Caco-2 (cell line): ENCODE data around the gene CRAT. TPM values are rescaled to one million over a fixed set of nuclear protein-coding genes. Genes with fewer than 3 reads are reported as not detected.

Experiments used
- BruUV-seq: library from RNA; stranded (reverse); fragments of 400-500 nt; replicated peaks from 2 replicates; lab custom pipeline; 2021; lab: Mats Ljungman, UMichigan
- CTCF ChIA-PET: fragments of 300-600 bp; sonication (Branson Sonifier 250); formaldehyde crosslinking; loops from one replicate; lab custom pipeline; 2022; ENCODE audit warnings: antibody characterized with exemption; lab: Charles Lee
- POLR2A ChIA-PET: fragments of 300-600 bp; sonication (Branson Sonifier 250); formaldehyde crosslinking; loops from one replicate; lab custom pipeline; 2022; ENCODE audit warnings: antibody characterized with exemption; lab: Charles Lee
- DNase-seq, 2 experiments: peaks; one replicate each; pipeline versions ENCODE4 v3.0.0 to v3.0.0-alpha.2; 2020 to 2022
- H3K27me3 ChIP-seq: replicated peaks from 2 replicates; pipeline ENCODE4 v1.6.0; 2011; ENCODE audit warnings: low read length; ENCODE audit not compliant: control insufficient read depth, insufficient read depth
- H3K36me3 ChIP-seq: 2 replicates; pipeline ENCODE4 v1.5.1; 2011; ENCODE audit warnings: low read length; ENCODE audit not compliant: control insufficient read depth, insufficient read depth
- H3K4me1 ChIP-seq: fragments of 250-450 bp; sonication (Bioruptor Pico); 2 replicates; pipeline ENCODE4 v1.5.1; 2020; ENCODE audit warnings: mild to moderate bottlenecking
- H3K4me3 ChIP-seq: 2 replicates; pipeline ENCODE4 v1.5.1; 2011; ENCODE audit warnings: low read depth, mild to moderate bottlenecking, control low read depth, low read length
- H3K9me3 ChIP-seq: fragments of 250-450 bp; sonication (Bioruptor Pico); 2 replicates; pipeline ENCODE4 v1.5.1; 2020; ENCODE audit warnings: mild to moderate bottlenecking, moderate library complexity
- H3K27ac Mint-ChIP-seq: one replicate; pipeline ENCODE4 v1.8.0; 2022; ENCODE audit warnings: mixed read lengths; ENCODE audit not compliant: unreplicated experiment
- H3K27me3 Mint-ChIP-seq: one replicate; pipeline ENCODE4 v1.8.0; 2022; ENCODE audit warnings: mixed read lengths; ENCODE audit not compliant: insufficient read depth, unreplicated experiment
- H3K36me3 Mint-ChIP-seq: one replicate; pipeline ENCODE4 v1.8.0; 2022; ENCODE audit warnings: mild to moderate bottlenecking, mixed read lengths; ENCODE audit not compliant: insufficient read depth, unreplicated experiment
- H3K4me1 Mint-ChIP-seq: one replicate; pipeline ENCODE4 v1.8.0; 2022; ENCODE audit warnings: low read depth, mixed read lengths; ENCODE audit not compliant: unreplicated experiment
- H3K4me3 Mint-ChIP-seq: one replicate; pipeline ENCODE4 v1.8.0; 2022; ENCODE audit warnings: mild to moderate bottlenecking, moderate library complexity, mixed read lengths; ENCODE audit not compliant: unreplicated experiment
- H3K9me3 Mint-ChIP-seq: one replicate; pipeline ENCODE4 v1.8.0; 2022; ENCODE audit warnings: mixed read lengths; ENCODE audit not compliant: unreplicated experiment
- intact Hi-C: fragments of 100-400 bp; cut with micrococcal nuclease; formaldehyde crosslinking; loops from one replicate; pipeline ENCODE4 v1.10.0; 2022; ENCODE audit not compliant: unreplicated experiment
- total RNA-seq: library from RNA; stranded (reverse); gene quantifications from 2 replicates; pipeline ENCODE4 v1.2.3, GENCODE V29; 2022
- TF ChIP-seq, protein P1 (sequence below), 2 experiments: fragments of 200-600 bp in 1 of 2; IDR thresholded peaks; 1 replicate in 1 of 2; 2 replicates in 1 of 2; pipeline versions ENCODE4 v1.5.1 to v1.8.0; 2011 to 2022; ENCODE audit warnings: antibody characterized with exemption in 1 of 2, control low read depth in 1 of 2, inconsistent platforms in 1 of 2, low read depth in 1 of 2, low read length in 1 of 2, mild to moderate bottlenecking in 1 of 2, moderate library complexity in 1 of 2; ENCODE audit not compliant: insufficient read depth in 1 of 2, severe bottlenecking in 1 of 2, unreplicated experiment in 1 of 2

Gene CRAT
- total RNA-seq, 1 experiment from 2014 or later: 20.7 TPM

DNA sequence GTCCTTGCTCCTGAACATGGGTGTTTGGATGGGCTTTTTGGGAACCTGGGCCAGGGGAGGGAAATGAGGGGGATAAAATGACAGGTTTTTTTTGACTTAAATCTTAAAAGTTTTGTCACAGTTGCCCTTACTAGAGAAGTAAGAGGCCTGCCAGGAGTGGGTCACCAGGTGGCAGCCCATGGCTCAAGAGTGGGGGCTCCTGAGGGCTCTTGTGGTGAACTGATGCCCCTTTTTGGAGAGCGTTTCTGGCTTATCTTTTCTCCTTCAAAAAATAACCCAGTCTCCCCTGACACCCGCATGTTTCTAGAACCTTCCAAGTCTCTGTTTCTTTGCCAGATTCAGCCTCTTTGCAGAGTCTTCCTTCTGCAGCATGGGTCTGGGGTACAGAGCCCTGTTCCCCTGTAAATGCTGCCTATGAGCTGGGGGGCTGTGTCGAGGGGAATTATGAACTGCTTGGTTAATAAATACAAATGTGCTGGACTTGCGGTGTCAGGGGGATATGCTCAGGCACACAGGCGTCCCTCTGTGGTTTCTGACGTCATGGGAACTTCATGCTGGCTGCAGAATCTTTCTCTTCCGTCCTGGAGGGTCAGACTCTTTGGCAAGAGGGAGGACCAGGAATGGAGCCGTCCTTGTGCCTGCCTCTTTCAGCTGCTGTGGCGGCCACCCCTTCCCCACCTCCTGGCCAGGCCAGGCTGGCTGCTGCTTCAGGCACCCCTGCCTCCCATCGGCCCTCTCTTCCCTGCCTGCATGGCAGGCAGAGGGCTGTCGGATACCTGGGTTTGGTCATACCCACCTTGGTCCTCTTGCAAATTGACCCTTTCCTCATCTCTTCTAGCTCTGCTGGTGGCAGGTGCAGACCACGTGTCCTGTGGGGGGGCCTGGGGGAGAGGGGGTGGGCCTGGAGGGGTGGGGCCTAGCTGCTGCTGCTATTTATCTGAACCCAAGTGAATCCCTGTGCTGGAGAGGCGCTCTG lies 30.8 kb upstream of the CRAT start:
- peaks cover 34% of the 10 kb centered on the region for H3K4me1 Mint-ChIP-seq
- TF ChIP-seq, protein P1, sequence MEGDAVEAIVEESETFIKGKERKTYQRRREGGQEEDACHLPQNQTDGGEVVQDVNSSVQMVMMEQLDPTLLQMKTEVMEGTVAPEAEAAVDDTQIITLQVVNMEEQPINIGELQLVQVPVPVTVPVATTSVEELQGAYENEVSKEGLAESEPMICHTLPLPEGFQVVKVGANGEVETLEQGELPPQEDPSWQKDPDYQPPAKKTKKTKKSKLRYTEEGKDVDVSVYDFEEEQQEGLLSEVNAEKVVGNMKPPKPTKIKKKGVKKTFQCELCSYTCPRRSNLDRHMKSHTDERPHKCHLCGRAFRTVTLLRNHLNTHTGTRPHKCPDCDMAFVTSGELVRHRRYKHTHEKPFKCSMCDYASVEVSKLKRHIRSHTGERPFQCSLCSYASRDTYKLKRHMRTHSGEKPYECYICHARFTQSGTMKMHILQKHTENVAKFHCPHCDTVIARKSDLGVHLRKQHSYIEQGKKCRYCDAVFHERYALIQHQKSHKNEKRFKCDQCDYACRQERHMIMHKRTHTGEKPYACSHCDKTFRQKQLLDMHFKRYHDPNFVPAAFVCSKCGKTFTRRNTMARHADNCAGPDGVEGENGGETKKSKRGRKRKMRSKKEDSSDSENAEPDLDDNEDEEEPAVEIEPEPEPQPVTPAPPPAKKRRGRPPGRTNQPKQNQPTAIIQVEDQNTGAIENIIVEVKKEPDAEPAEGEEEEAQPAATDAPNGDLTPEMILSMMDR (IDR thresholded peaks at IDR 0.05; ENCODE audit: insufficient read depth in 1 of 2, low read depth in 1 of 2, low read length in 1 of 2, severe bottlenecking in 1 of 2, unreplicated experiment in 1 of 2): no peak

DNA sequence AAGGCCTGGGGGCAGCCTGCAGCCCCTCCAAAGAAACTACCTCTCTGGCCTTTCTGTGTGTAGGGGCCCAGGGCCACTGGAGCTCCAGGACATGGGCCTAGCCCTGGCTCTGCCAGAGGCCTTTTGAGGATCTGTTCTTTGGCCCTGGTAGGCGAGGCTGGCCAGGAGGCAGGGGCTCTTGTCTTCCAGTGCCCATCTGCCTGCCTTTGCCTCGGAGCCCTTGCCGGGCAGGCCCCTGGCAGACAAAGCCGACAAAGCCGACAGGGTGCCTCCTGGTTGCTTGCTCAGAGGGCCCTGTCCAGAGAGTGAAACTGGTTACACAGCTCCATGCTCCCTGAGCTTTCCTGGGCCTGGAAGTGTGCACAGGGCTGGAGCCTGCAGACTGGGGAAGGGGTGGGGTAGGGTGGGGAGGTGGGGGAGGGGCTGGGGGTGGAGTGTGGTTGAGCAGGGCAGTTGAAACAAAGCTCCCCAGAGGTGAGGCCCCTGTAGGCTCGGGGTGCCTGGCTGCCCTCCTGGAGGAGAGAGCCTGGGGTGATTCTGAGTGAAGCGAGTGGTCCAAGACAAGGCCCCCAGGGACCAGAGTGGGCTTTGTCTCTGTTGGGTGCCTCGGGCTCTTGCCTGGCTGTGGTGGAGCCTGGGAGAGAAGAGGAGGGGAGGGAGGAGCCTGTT lies 29.9 kb upstream of the CRAT start:
- Mint-ChIP-seq H3K9me3 (no peaks in the 10 kb centered on the region), H3K4me1 (peaks cover 29% of the 10 kb centered on the region), H3K27me3 (no peaks in the 10 kb centered on the region), H3K36me3 (peaks cover 42% of the 10 kb centered on the region), H3K4me3 (peak overlapping the region; percentile 64), H3K27ac (peak overlapping the region; percentile 95)
- BruUV-seq: no TSS peak
- peak in 1 of 2 experiments; percentile 61 for DNase-seq
- ChIA-PET CTCF (interaction anchor here (0.6 to 2.6 kb wide), 8 partner anchors 9 to 642 kb away, joined by 3 to 8 read pairs (median 6); partner anchors contain the start of gene IER5L), POLR2A (no interaction called here)
- no peaks in the 10 kb centered on the region for H3K27me3 ChIP-seq
- TF ChIP-seq, protein P1 (IDR thresholded peaks at IDR 0.05; ENCODE audit: insufficient read depth in 1 of 2, low read depth in 1 of 2, low read length in 1 of 2, severe bottlenecking in 1 of 2, unreplicated experiment in 1 of 2): no peak
- peaks cover 56% of the 10 kb centered on the region for H3K4me1 ChIP-seq
- peaks cover 5% of the 10 kb centered on the region for H3K36me3 ChIP-seq
- intact Hi-C loops: no loop called here
- H3K4me3 ChIP-seq: peak overlapping the region; percentile 21
- H3K9me3 ChIP-seq: no peaks in the 10 kb centered on the region

More for the DNA sequence above, 30.8 kb upstream of the CRAT start:
- CTCF ChIA-PET: interaction anchor here (0.6 to 2.6 kb wide), 8 partner anchors 10 to 586 kb away, joined by 3 to 23 read pairs (median 6); no protein-coding TSS in a partner anchor
- no peak for DNase-seq
- no peaks in the 10 kb centered on the region for H3K27me3 ChIP-seq
- peaks cover 5% of the 10 kb centered on the region for H3K36me3 ChIP-seq
- H3K27me3 Mint-ChIP-seq: no peaks in the 10 kb centered on the region
- H3K4me1 ChIP-seq: peaks cover 65% of the 10 kb centered on the region
- intact Hi-C loops: loop anchor here (2.0 kb wide), 1 partner anchor 25 kb away; no protein-coding TSS in a partner anchor
- no peaks in the 10 kb centered on the region for H3K9me3 Mint-ChIP-seq
- BruUV-seq: no TSS peak
- POLR2A ChIA-PET: no interaction called here
- peaks cover 47% of the 10 kb centered on the region for H3K36me3 Mint-ChIP-seq
- H3K27ac Mint-ChIP-seq: peak overlapping the region; percentile 95
- no peak overlapping the region; the same call in 1 of the 2 replicates for H3K4me3 ChIP-seq
- no peaks in the 10 kb centered on the region for H3K9me3 ChIP-seq
- peak overlapping the region; percentile 64 for H3K4me3 Mint-ChIP-seq

DNA sequence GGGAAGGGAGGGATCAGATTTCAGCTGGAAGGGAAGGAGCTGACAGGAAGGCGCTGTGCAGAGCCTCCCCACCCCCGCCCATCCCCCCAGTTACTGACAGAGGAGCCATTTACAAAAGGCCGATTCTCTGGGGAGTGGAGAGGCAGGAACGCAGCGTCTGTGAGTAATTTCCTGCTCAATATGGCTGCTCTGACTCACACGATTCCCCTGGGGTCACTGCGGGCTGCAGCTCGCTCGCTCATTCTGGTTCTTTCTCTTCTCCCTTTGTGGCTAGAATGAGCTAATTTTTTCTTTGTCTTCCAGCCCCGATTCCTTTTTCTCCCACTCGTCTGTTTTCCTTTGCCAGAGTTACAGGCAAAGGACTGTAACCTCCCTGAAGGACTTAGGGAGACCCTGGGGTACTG lies 29.4 kb upstream of the CRAT start:
- peaks cover 5% of the 10 kb centered on the region for H3K36me3 ChIP-seq
- H3K9me3 Mint-ChIP-seq: no peaks in the 10 kb centered on the region
- BruUV-seq: TSS peak; percentile 71
- intact Hi-C loops: loop anchor here (1.0 to 2.0 kb wide), 2 partner anchors 35 to 471 kb away; no protein-coding TSS in a partner anchor
- H3K27me3 Mint-ChIP-seq: no peaks in the 10 kb centered on the region
- TF ChIP-seq, protein P1 (IDR thresholded peaks at IDR 0.05; ENCODE audit: insufficient read depth in 1 of 2, low read depth in 1 of 2, low read length in 1 of 2, severe bottlenecking in 1 of 2, unreplicated experiment in 1 of 2): peak in 1 of 2 experiments; percentile 0
- peak overlapping the region; percentile 95 for H3K27ac Mint-ChIP-seq
- ChIA-PET POLR2A (interaction anchor here (0.6 to 0.9 kb wide), 3 partner anchors 235 to 1175 kb away, joined by 3 read pairs; no protein-coding TSS in a partner anchor), CTCF (interaction anchor here (0.6 to 2.6 kb wide), 8 partner anchors 8 to 643 kb away, joined by 3 to 8 read pairs (median 6); partner anchors contain the start of gene IER5L)
- DNase-seq: peak; percentile 41 to 85
- H3K4me3 ChIP-seq: peak overlapping the region; percentile 21
- peak overlapping the region; percentile 64 for H3K4me3 Mint-ChIP-seq
- H3K4me1 Mint-ChIP-seq: peaks cover 29% of the 10 kb centered on the region
- no peaks in the 10 kb centered on the region for H3K9me3 ChIP-seq
- peaks cover 51% of the 10 kb centered on the region for H3K4me1 ChIP-seq
- peaks cover 38% of the 10 kb centered on the region for H3K36me3 Mint-ChIP-seq
- no peaks in the 10 kb centered on the region for H3K27me3 ChIP-seq
